PC-9 (cell line): Measurements from ENCODE around the gene MRPL45. TPM values are rescaled to one million over a fixed set of nuclear protein-coding genes. Genes with fewer than 3 reads are reported as not detected.
A peak's percentile ranks its signal among the peaks of the same experiment; 100 is the strongest.
"Not testable (repeated sequence)": the region's sequence is repeated elsewhere in the genome, so short reads cannot be mapped to it uniquely, and the experiment has no call there.

Experiments used
- Bru-seq: library from RNA; stranded (reverse); fragments of 400-500 nt; gene quantifications from one replicate; lab custom pipeline; 2021; lab: Mats Ljungman, UMichigan
- BruChase-seq, 2 experiments: library from RNA; stranded (reverse); fragments of 400-500 nt; gene quantifications; one replicate each; lab custom pipeline; 2021; lab: Mats Ljungman, UMichigan
- BruUV-seq: library from RNA; stranded (reverse); fragments of 400-500 nt; replicated peaks from 2 replicates; lab custom pipeline; 2021; lab: Mats Ljungman, UMichigan
- CTCF ChIA-PET: fragments of 300-600 bp; sonication (Branson Sonifier 250); formaldehyde crosslinking; loops from one replicate; lab custom pipeline; 2022; ENCODE audit warnings: antibody characterized with exemption; lab: Charles Lee
- POLR2A ChIA-PET: fragments of 300-600 bp; sonication (Branson Sonifier 250); formaldehyde crosslinking; loops from one replicate; lab custom pipeline; 2022; ENCODE audit warnings: antibody characterized with exemption; ENCODE audit not compliant: unreplicated experiment; lab: Charles Lee
- DNase-seq, 2 experiments: peaks; one replicate each; pipeline versions ENCODE4 v3.0.0 to v3.0.0-alpha.2; 2015 to 2022; ENCODE audit warnings: mixed read lengths in 1 of 2
- H2AFZ ChIP-seq: fragments of 200-600 bp; sonication (generic); 2 replicates; pipeline ENCODE4 v1.8.1; 2017; ENCODE audit warnings: antibody characterized with exemption
- H3F3A ChIP-seq: fragments of 200-600 bp; sonication (generic); 2 replicates; pipeline ENCODE4 v1.8.1; 2017; ENCODE audit warnings: antibody characterized with exemption, mild to moderate bottlenecking, low read depth; ENCODE audit not compliant: insufficient read depth
- H3K27ac ChIP-seq: fragments of 200-600 bp; sonication (generic); 2 replicates; pipeline ENCODE4 v1.6.1; 2016; ENCODE audit warnings: mixed run types
- H3K27me3 ChIP-seq: fragments of 200-600 bp; sonication (generic); 2 replicates; pipeline ENCODE4 v1.6.1; 2016; ENCODE audit warnings: low read depth, mixed run types; ENCODE audit not compliant: insufficient read depth
- H3K36me3 ChIP-seq: fragments of 200-600 bp; sonication (generic); 2 replicates; pipeline ENCODE4 v1.6.1; 2016; ENCODE audit warnings: low read depth, mixed run types
- H3K4me1 ChIP-seq: fragments of 200-600 bp; sonication (generic); replicated peaks from 2 replicates; pipeline ENCODE4 v1.6.1; 2016; ENCODE audit warnings: mixed run types; ENCODE audit not compliant: insufficient read depth
- H3K4me2 ChIP-seq: fragments of 200-600 bp; sonication (generic); 2 replicates; pipeline ENCODE4 v1.6.1; 2017; ENCODE audit warnings: mixed run types
- H3K4me3 ChIP-seq: fragments of 200-600 bp; sonication (generic); 2 replicates; pipeline ENCODE4 v1.6.1; 2016; ENCODE audit warnings: mixed run types
- H3K79me2 ChIP-seq: fragments of 200-600 bp; sonication (generic); 2 replicates; pipeline ENCODE4 v1.6.1; 2017; ENCODE audit warnings: low read depth, mixed run types
- H3K9me2 ChIP-seq: fragments of 200-600 bp; sonication (generic); 2 replicates; pipeline ENCODE4 v1.8.1; 2017; ENCODE audit warnings: mild to moderate bottlenecking; ENCODE audit not compliant: insufficient read depth
- H3K9me3 ChIP-seq: fragments of 200-600 bp; sonication (generic); 2 replicates; pipeline ENCODE4 v1.8.1; 2016; ENCODE audit warnings: low read depth; ENCODE audit not compliant: insufficient read depth
- H4K20me1 ChIP-seq: fragments of 200-600 bp; sonication (generic); 2 replicates; pipeline ENCODE4 v1.8.1; 2017; ENCODE audit not compliant: insufficient read depth
- intact Hi-C: fragments of 100-400 bp; cut with micrococcal nuclease; formaldehyde crosslinking; loops from one replicate; pipeline ENCODE4 v1.10.0; 2022; ENCODE audit not compliant: unreplicated experiment
- long read RNA-seq: library from polyadenylated mRNA; stranded (forward); transcript quantifications from one replicate; pipeline ENCODE4 v2.0.0, GENCODE V29; 2022
- total RNA-seq: library from RNA; stranded (reverse); gene quantifications from 2 replicates; pipeline ENCODE4 v1.2.3, GENCODE V29; 2021

The MRPL45 gene
- total RNA-seq, result 50.6 and 56.2 TPM in 2 replicates
- Bru-seq, nascent RNA, result percentile 73 among the genes with signal in this experiment
- percentile 71 among the genes with signal in this experiment for BruChase-seq, experiment 1, labeled RNA remaining after a 2-hour chase
- BruChase-seq, experiment 2, labeled RNA remaining after a 6-hour chase, result percentile 77 among the genes with signal in this experiment
- long read RNA-seq, transcript MRPL45-203 (8 exons, 1,705 nt), result major isoform, 58 of 74 reads
- long read RNA-seq, partial matches to known transcripts, result 10 of 74 reads
- long read RNA-seq, other reads (novel, unspliced or antisense), result 5 of 74 reads

- DNase-seq, result peak; percentile 90 to 97
- H3K4me1 ChIP-seq, H4K20me1 ChIP-seq, H3K36me3 ChIP-seq, POLR2A ChIA-PET, BruUV-seq, intact Hi-C loops, H3K9me2 ChIP-seq, CTCF ChIA-PET, H3K27me3 ChIP-seq, H3K79me2 ChIP-seq, H3K9me3 ChIP-seq, H3F3A ChIP-seq: not testable (repeated sequence)
- H2AFZ ChIP-seq, result peak within 1 kb of the TSS; percentile 73
- peak within 1 kb of the TSS; percentile 79 for H3K4me2 ChIP-seq
- H3K4me3 ChIP-seq, result peak within 1 kb of the TSS; percentile 66
- H3K27ac ChIP-seq, result peak within 1 kb of the TSS; percentile 45; the same call in 1 of the 2 replicates
Observed at GRCh38 chr17:38296834-38297517, at the start of gene MRPL45. TSS of gene MRPL45 (plus strand) at chr17:38297168. CDS start at chr17:38297184, 16 bp downstream.

- H3K9me3 ChIP-seq, H3K4me3 ChIP-seq, CTCF ChIA-PET, H3K36me3 ChIP-seq, H3K27me3 ChIP-seq, DNase-seq, POLR2A ChIA-PET, H3F3A ChIP-seq, H2AFZ ChIP-seq, H3K27ac ChIP-seq, H3K4me2 ChIP-seq, H3K9me2 ChIP-seq, H4K20me1 ChIP-seq, BruUV-seq, intact Hi-C loops: not testable (repeated sequence)
- Histone ChIP-seq H3K4me1 (peaks cover 11% of the 10 kb centered on the region; the same call in 1 of the 2 replicates), H3K79me2 (peaks cover 52% of the 10 kb centered on the region)
Observed at GRCh38 chr17:38253191-38253590, 43.8 kb upstream of the MRPL45 start.

- not testable (repeated sequence) for BruUV-seq
- Histone ChIP-seq H3K4me3 (peak overlapping the region; percentile 21; the same call in 1 of the 2 replicates), H3K79me2 (peaks cover 52% of the 10 kb centered on the region)
Observed at GRCh38 chr17:38254357-38254756, 42.6 kb upstream of the MRPL45 start.

DNA sequence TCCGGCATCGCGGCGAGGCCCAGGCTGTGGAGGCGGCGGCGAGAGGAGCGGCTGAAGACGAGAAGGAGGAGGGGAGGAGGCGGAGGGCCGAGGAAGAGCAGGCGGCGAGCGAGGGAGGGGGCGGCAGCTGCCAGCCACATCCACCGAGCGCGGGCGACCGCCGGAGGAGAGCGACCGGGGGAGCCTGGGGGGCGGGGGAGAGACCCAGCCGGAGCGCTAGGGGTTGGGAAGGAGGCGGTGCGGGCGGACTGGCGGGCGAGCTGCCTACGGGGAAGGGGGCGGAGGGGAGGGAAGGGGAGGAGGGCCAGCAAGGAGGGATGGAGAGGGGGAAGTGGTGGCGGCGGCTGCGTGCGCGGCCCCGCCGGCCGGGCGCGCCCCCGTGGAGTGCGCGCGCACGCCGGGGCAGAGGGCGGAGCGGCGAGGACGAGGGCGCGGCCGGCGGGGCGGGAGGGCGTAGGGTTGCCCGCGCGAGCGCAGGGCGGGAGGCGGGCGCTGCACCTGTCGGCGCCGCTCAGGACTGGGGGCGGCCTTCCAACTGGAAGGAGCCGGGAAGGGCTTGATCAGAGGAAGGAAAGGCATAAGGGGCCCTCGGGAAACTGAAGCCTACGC, 39.9 kb upstream of the MRPL45 start:
- Histone ChIP-seq H3K27ac (peak overlapping the region; percentile 81), H3K4me2 (peak overlapping the region; percentile 66), H3K4me1 (peaks cover 11% of the 10 kb centered on the region; the same call in 1 of the 2 replicates), H2AFZ (0 out of 2 replicates have a peak overlapping the region, but pooled peaks have one; percentile 60), H3K4me3 (peak overlapping the region; percentile 49; the same call in 1 of the 2 replicates), H3K79me2 (peaks cover 33% of the 10 kb centered on the region)
- H3K27me3 ChIP-seq, H3K36me3 ChIP-seq, H4K20me1 ChIP-seq, BruUV-seq, intact Hi-C loops, H3K9me2 ChIP-seq, H3K9me3 ChIP-seq, H3F3A ChIP-seq, CTCF ChIA-PET: not testable (repeated sequence)
- POLR2A ChIA-PET, result interaction anchor here (0.7 kb wide), 1 partner anchor 21 kb away, joined by 4 read pairs; no protein-coding TSS in a partner anchor
- DNase-seq, result peak; percentile 59 to 83

More at GRCh38 chr17:38254357-38254756, 42.6 kb upstream of the MRPL45 start:
- CTCF ChIA-PET, H3K36me3 ChIP-seq, H3K9me2 ChIP-seq, H3K9me3 ChIP-seq, intact Hi-C loops, H3F3A ChIP-seq, H3K27ac ChIP-seq, H4K20me1 ChIP-seq, H3K27me3 ChIP-seq, DNase-seq, H2AFZ ChIP-seq, POLR2A ChIA-PET: not testable (repeated sequence)
- peaks cover 11% of the 10 kb centered on the region; the same call in 1 of the 2 replicates for H3K4me1 ChIP-seq
- peak overlapping the region; percentile 87 for H3K4me2 ChIP-seq

GRCh38 chr17:38265974-38266506, 30.9 kb upstream of the MRPL45 start:
- H3K27ac ChIP-seq, H3K4me3 ChIP-seq, H3K9me3 ChIP-seq, intact Hi-C loops, BruUV-seq, H3K79me2 ChIP-seq, H2AFZ ChIP-seq, CTCF ChIA-PET, H3K27me3 ChIP-seq, H4K20me1 ChIP-seq, POLR2A ChIA-PET, H3K4me2 ChIP-seq, H3K9me2 ChIP-seq, H3K4me1 ChIP-seq, H3F3A ChIP-seq, H3K36me3 ChIP-seq, DNase-seq: not testable (repeated sequence)

DNA sequence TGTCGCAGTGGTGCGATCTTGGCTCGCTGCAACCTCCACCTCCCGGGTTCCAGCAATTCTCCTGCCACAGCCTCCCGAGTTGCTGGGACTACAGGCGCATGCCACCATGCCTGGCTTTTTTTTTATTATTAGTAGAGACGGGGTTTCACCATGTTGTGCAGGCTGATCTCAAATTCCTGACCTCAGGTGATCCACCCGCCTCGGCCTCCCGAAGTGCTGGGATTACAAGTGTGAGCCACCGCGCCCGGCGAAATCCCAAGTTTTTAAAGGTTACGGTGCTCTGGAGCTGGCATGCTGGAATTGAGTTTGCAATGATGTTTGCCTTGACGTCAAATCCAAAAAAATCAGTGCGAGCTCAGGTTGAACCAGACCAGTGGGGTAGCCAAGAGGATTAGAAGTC, 30.4 kb upstream of the MRPL45 start:
- H3K27ac ChIP-seq, H3K9me2 ChIP-seq, DNase-seq, H3K4me3 ChIP-seq, H3K27me3 ChIP-seq, H4K20me1 ChIP-seq, H3K36me3 ChIP-seq, POLR2A ChIA-PET, H3F3A ChIP-seq, H3K4me1 ChIP-seq, BruUV-seq, H3K9me3 ChIP-seq, CTCF ChIA-PET, intact Hi-C loops, H3K79me2 ChIP-seq, H3K4me2 ChIP-seq, H2AFZ ChIP-seq: not testable (repeated sequence)
